K562 (cell line): ENCODE data around the gene AP4E1. TPM values are rescaled to one million over a fixed set of nuclear protein-coding genes. Genes with fewer than 3 reads are reported as not detected.

Experiments
- BDP1 ChIP-seq: IDR thresholded peaks from 3 replicates; pipeline ENCODE4 v1.6.1; 2011; ENCODE audit not compliant: insufficient read length, insufficient read depth
- CEBPG ChIP-seq, 3 experiments: fragments of 200-800 bp in 1 of 3; sonication (Bioruptor generic) in 1 of 3; sonication (generic) in 1 of 3; formaldehyde crosslinking in 1 of 3; IDR thresholded peaks in 2 of 3; conservative IDR thresholded peaks in 1 of 3; 2 replicates each; pipeline versions ENCODE4 v1.6.1 to v1.8.0; 2016 to 2022; ENCODE audit warnings: missing compliant biosample characterization in 2 of 3, missing genetic modification characterization in 2 of 3, mild to moderate bottlenecking in 1 of 3, missing genetic modification reagents in 1 of 3
- EP400 ChIP-seq: fragments of 450-650 bp; IDR thresholded peaks from 2 replicates; pipeline ENCODE4 v1.6.1; 2017; ENCODE audit warnings: antibody characterized with exemption, mild to moderate bottlenecking, moderate library complexity
- GTF2A2 ChIP-seq: IDR thresholded peaks from 2 replicates; pipeline ENCODE4 v1.6.1; 2016; ENCODE audit warnings: mild to moderate bottlenecking, missing genetic modification characterization, missing compliant biosample characterization
- MCM3 ChIP-seq: fragments of 450-650 bp; IDR thresholded peaks from 2 replicates; pipeline ENCODE4 v1.6.1; 2016
- PRDM10 ChIP-seq: fragments of 450-650 bp; IDR thresholded peaks from 2 replicates; pipeline ENCODE4 v1.6.1; 2018; ENCODE audit not compliant: partially characterized antibody
- RBM17 ChIP-seq: fragments of 200-400 bp; formaldehyde crosslinking; IDR thresholded peaks from 2 replicates; pipeline ENCODE4 v1.6.1; 2017; ENCODE audit warnings: low read depth, mild to moderate bottlenecking, low read length, borderline replicate concordance
- REST ChIP-seq, 2 experiments: fragments of 450-650 bp; formaldehyde crosslinking in 1 of 2; IDR thresholded peaks; 2 replicates each; pipeline versions ENCODE4 v1.4.0 to v1.6.1; 2014 to 2020; ENCODE audit warnings: mild to moderate bottlenecking in 2 of 2, borderline replicate concordance in 1 of 2, low read depth in 1 of 2
- TAF9B ChIP-seq: fragments of 450-650 bp; IDR thresholded peaks from 2 replicates; pipeline ENCODE4 v1.6.1; 2018; ENCODE audit warnings: mild to moderate bottlenecking; ENCODE audit not compliant: partially characterized antibody
- TFE3 ChIP-seq: fragments of 450-650 bp; formaldehyde crosslinking; IDR thresholded peaks from 2 replicates; pipeline ENCODE4 v1.4.0; 2020; ENCODE audit warnings: mild to moderate bottlenecking, mixed read lengths
- XRCC5 ChIP-seq: fragments of 200-400 bp; formaldehyde crosslinking; IDR thresholded peaks from 2 replicates; pipeline ENCODE4 v1.6.1; 2017; ENCODE audit warnings: low read depth, mild to moderate bottlenecking, low read length
- ZFPM2 ChIP-seq: fragments of 250-450 bp; sonication (Bioruptor Pico); IDR thresholded peaks from 2 replicates; pipeline ENCODE4 v1.5.1; 2022; ENCODE audit warnings: mild to moderate bottlenecking
- ZNF121 ChIP-seq: sonication (generic); formaldehyde crosslinking; conservative IDR thresholded peaks from 2 replicates; pipeline ENCODE4 v1.8.0; 2022; ENCODE audit warnings: missing genetic modification reagents
- ZNF699 ChIP-seq: fragments of 250-450 bp; sonication (Bioruptor Pico); IDR thresholded peaks from 2 replicates; pipeline ENCODE4 v1.8.0; 2021; ENCODE audit warnings: mild to moderate bottlenecking, moderate library complexity; ENCODE audit not compliant: insufficient replicate concordance
- polyA plus RNA-seq, 8 experiments: library from polyadenylated mRNA; depleted of rRNA in 4 of 8; stranded (reverse) in 5 of 8; unstranded in 3 of 8; fragments of >200 nt; fragmentation: Nextera tagmentation in 2 of 8; fragmentation: Illumina TruSeq in 1 of 8; extraction: Ambion mirVana in 2 of 8; extraction: Trizol in 1 of 8; gene quantifications; 2 replicates each; pipeline versions ENCODE4 v1.2.1 to v1.2.3, GENCODE V29; 2011 to 2014; ENCODE audit warnings: inconsistent platforms in 1 of 8, missing spikeins in 1 of 8
- total RNA-seq, 7 experiments: library from RNA; depleted of rRNA in 6 of 7; stranded (reverse); fragments of >200 nt in 6 of 7; fragmentation: Illumina TruSeq in 2 of 7; extraction: Trizol in 2 of 7; gene quantifications; 2 replicates each; pipeline versions ENCODE4 v1.2.1 to v1.2.3, GENCODE V29; 2011 to 2021; ENCODE audit warnings: low replicate concordance in 1 of 7

Gene AP4E1
- total and polyA plus RNA-seq, 9 of the 15 experiments (the other 6 are each of a cell fraction or from before 2014, with no cell fraction given), result 1.3 to 11.5 (median 4.4) TPM

GRCh38 chr15:50876989-50877360 lies 31.5 kb upstream of the AP4E1 start (continued):
- TF ChIP-seq REST (IDR thresholded peaks at IDR 0.05; ENCODE audit: borderline replicate concordance) (peak; percentile 90), REST (CRISPR knock-in tag; IDR thresholded peaks at IDR 0.05; ENCODE audit: low read depth) (no peak), EP400 (0 out of 2 replicates have a peak, but pooled peaks have one; percentile 30), GTF2A2 (no peak), XRCC5 (no peak), ZNF699 (CRISPR knock-in tag) (no peak), TFE3 (CRISPR knock-in tag) (no peak), ZNF121 (no peak), TAF9B (no peak), PRDM10 (peak; percentile 21), MCM3 (no peak), BDP1 (no peak), RBM17 (no peak), CEBPG (CRISPR knock-in tag; IDR thresholded peaks at IDR 0.05) (no peak), CEBPG (tag; conservative IDR thresholded peaks at IDR 0.05 in 1 of 2, IDR thresholded peaks at IDR 0.05 in 1 of 2) (no peak), ZFPM2 (no peak)
